GM12865 (cell line): ENCODE results near the gene GSG1L2.

Experiments
- DNase-seq: peaks from one replicate; pipeline ENCODE4 v3.0.0; 2010; ENCODE audit warnings: low read depth
- H3K4me3 ChIP-seq: 2 replicates; pipeline ENCODE4 v1.5.1; 2011; ENCODE audit warnings: mild to moderate bottlenecking, low read depth, low read length, control low read depth
- TF ChIP-seq, protein P1 (sequence below): IDR thresholded peaks from 2 replicates; pipeline ENCODE4 v1.5.1; 2011; ENCODE audit warnings: low read length, control low read depth, low read depth, inconsistent platforms; ENCODE audit not compliant: insufficient read depth; ENCODE audit errors: missing control alignments

The GSG1L2 gene

DNA sequence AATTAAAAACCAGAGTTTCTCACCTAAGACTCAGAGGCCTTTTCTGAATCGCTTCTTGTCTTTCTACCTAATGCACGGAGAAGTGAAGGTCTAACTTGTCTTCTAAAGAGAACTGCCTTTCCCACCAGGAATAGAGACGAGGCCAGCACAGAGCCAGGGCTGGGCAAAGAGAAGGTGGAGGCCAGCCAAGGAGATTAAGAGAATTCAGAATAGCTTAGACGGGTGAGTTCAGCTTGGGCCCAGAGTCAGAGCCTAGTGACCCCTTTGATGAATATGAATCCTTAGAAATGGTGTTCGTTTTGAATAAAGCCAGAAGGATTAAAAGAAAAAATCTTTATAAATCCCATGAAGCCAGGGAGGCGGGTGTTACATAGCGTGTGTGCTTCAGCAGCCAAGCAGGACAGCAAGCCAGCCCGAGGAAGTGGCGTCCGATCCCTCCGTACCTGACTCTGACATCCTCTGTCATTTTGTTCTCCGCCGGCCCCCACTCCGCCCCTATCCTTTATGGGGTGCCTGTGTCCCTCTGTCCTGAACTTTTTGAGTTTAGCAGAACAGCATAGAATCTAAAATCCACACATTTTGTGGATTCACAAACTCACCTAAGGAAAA lies 7.4 kb downstream of the GSG1L2 start:
- DNase-seq: no peak
- TF ChIP-seq, protein P1, sequence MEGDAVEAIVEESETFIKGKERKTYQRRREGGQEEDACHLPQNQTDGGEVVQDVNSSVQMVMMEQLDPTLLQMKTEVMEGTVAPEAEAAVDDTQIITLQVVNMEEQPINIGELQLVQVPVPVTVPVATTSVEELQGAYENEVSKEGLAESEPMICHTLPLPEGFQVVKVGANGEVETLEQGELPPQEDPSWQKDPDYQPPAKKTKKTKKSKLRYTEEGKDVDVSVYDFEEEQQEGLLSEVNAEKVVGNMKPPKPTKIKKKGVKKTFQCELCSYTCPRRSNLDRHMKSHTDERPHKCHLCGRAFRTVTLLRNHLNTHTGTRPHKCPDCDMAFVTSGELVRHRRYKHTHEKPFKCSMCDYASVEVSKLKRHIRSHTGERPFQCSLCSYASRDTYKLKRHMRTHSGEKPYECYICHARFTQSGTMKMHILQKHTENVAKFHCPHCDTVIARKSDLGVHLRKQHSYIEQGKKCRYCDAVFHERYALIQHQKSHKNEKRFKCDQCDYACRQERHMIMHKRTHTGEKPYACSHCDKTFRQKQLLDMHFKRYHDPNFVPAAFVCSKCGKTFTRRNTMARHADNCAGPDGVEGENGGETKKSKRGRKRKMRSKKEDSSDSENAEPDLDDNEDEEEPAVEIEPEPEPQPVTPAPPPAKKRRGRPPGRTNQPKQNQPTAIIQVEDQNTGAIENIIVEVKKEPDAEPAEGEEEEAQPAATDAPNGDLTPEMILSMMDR: no peak
- no peak overlapping the region for H3K4me3 ChIP-seq

DNA sequence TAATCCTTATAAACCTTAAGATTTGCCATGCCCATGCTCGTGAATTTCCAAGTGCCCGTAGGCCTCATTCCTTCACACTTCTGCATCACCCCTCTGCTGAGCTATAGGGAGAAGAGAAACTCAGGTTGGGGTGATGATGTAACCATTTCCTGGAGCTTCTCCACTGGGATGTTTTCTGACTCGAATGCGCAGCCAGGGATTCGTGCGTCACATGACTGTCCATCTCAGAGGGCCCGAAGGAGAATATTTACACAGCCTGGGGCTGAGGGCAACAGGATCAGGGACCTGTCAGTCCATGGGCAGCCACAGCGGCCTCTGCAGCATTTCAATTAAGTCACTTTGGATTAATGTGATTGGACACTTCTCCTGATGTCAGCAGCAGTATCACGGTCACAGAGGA lies 8.7 kb downstream of the GSG1L2 start:
- no peak overlapping the region for H3K4me3 ChIP-seq
- no peak for DNase-seq
- TF ChIP-seq, protein P1: no peak

DNA sequence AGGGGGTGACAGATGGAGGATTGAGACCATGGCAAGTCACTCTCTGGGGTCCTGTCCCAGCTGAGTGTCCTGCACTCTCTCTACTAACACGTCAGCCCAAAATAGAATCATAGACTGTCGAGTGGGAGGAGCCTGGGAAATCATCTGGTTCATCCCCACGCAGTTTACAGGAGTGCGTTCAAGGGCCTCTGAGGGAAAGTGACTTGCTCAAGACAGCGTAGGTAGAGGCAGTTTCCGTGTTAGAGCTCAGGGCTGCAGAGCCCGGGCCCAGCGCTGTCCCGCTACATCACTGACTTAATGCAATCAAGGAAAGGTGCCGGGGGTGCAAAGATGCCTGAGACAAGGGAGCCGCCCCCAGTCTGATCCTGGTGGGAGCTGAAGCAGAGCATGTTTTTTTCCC lies 10.3 kb downstream of the GSG1L2 start:
- no peak for DNase-seq
- no peak overlapping the region for H3K4me3 ChIP-seq
- TF ChIP-seq, protein P1: no peak

DNA sequence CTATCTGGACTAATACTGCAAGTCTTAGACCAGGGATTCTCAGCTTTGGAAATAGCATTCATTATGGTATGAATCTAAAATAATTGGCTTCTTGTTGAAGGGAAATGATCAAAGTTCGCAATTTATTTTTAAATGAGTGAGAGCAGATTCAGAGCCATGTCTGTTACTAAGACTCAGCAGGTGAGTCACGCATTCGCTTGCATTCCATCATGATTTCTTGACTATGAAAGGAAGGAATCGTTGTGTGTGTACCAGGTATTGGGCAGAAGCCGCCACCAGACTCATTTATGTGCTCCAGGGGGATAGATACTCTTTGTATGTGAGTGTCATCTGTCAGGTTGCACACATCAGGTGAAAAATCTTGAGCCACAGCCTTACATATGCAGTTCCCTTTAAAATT lies 10.8 kb downstream of the GSG1L2 start:
- H3K4me3 ChIP-seq: no peak overlapping the region
- DNase-seq: no peak
- TF ChIP-seq, protein P1: no peak

DNA sequence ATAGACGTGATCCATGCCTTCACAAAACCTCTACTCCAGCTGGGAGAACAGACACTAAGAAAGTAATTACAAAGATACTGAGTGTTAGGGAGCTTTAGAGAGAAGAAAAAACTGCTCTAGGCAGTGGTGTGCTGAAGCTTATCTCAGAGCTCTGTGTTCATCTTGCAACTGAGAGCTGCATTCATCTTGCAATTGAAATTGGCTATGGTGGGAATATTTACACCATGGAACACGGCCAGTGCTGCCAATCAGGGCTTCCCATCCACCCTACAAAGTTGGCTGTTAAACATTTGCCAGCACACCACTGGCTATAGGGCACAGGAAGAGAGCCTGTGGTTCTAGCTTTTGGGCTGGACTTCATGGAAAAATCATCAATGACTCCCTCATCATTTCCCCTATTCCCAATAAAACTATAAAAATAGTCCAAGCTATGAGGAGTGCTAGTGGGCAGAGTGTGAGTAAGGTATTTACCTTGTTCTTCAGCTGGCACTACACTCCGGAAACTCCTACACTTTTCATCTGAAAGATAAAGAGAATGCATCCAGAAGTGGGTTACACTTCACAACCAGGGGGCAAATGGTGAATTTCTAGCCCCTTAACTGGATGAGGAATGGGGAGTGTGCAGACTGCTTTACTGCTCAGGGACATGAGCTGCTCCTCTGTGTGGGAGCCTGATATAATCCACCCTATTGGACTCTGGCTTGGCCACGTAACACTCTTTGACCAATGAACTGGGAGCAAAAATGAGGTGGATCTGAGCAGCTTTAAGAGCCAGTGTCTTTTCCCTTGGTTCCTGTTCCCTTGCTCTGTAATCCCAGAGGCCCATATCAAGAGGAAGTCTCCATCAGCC lies 11.6 kb downstream of the GSG1L2 start:
- no peak for DNase-seq
- TF ChIP-seq, protein P1: no peak
- no peak overlapping the region for H3K4me3 ChIP-seq

DNA sequence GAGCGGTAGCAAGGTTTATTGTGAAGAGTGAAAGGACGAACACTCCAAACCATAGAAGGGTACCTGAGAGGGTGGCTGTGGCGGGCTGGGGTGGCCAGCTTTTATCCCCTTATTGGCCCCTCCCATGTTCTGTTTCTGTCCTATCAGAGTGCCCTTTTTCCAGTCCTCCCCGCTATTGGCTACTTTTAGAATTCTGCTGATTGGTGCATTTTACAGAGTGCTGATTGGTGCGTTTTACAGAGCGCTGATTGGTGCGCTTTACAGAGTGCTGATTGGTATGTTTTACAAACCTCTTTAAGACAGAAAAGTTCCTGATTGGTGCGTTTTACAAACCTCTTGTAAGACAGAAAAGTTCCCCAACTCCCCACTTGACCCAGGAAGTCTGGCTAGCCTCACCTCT lies 12.5 kb downstream of the GSG1L2 start:
- DNase-seq: no peak
- no peak overlapping the region for H3K4me3 ChIP-seq

More for the DNA sequence above, 12.5 kb downstream of the GSG1L2 start:
- TF ChIP-seq, protein P1: no peak
